Adrenal gland (tissue), 12 donors: Measurements from ENCODE around the gene BCAR3. TPM values are rescaled to one million over a fixed set of nuclear protein-coding genes. Genes with fewer than 3 reads are reported as not detected.

ENCODE experiments used
- DNase-seq, 7 donors: peaks; one replicate each; pipeline ENCODE4 v3.0.0-alpha.2; 2019 to 2020
- H3K27ac ChIP-seq, 5 donors: fragments of 200-600 bp; sonication (generic) in 4 of 5; 1 replicate in 3 of 5; 2 replicates in 2 of 5; pipeline versions ENCODE4 v1.5.1 to v1.8.0; 2016 to 2020; ENCODE audit warnings: mild to moderate bottlenecking in 1 of 5
- H3K27me3 ChIP-seq: fragments of 200-600 bp; 2 replicates; pipeline ENCODE4 v1.8.0; 2021
- H3K36me3 ChIP-seq, 2 donors: fragments of 200-600 bp; replicated peaks in 1 of 2; 1 replicate in 1 of 2; 2 replicates in 1 of 2; pipeline versions ENCODE4 v1.5.1 to v1.8.0; 2018 to 2022
- H3K4me1 ChIP-seq, 2 donors: fragments of 200-600 bp; replicated peaks in 1 of 2; 1 replicate in 1 of 2; 2 replicates in 1 of 2; pipeline versions ENCODE4 v1.5.1 to v1.8.0; 2018 to 2021
- H3K4me3 ChIP-seq, 4 donors: fragments of 200-600 bp; sonication (generic) in 3 of 4; one replicate each; pipeline ENCODE4 v1.5.1; 2016 to 2018
- H3K9me3 ChIP-seq, 3 donors: fragments of 200-600 bp; sonication (generic) in 1 of 3; replicated peaks in 1 of 3; 1 replicate in 2 of 3; 2 replicates in 1 of 3; pipeline versions ENCODE4 v1.5.1 to v1.8.0; 2016 to 2021
- CTCF ChIP-seq, 6 experiments: fragments of 450-650 bp in 4 of 6; fragments of 200-600 bp in 2 of 6; sonication (generic) in 1 of 6; IDR thresholded peaks; 1 replicate in 5 of 6; 2 replicates in 1 of 6; pipeline versions ENCODE4 v1.5.1 to v1.8.0; 2016 to 2021; ENCODE audit warnings: antibody characterized with exemption in 6 of 6, mild to moderate bottlenecking in 2 of 6, moderate library complexity in 1 of 6
- POLR2A ChIP-seq, 2 donors: fragments of 450-650 bp; IDR thresholded peaks; one replicate each; pipeline ENCODE4 v1.6.1; 2017; ENCODE audit warnings: antibody characterized with exemption in 2 of 2, mild to moderate bottlenecking in 2 of 2, moderate library complexity in 1 of 2
- WGBS, 4 donors: extraction: QIAGEN DNeasy Blood & Tissue Kit in 2 of 4; methylation state at CpG; one replicate each; pipeline versions ENCODE4 v1.1.5 to v1.1.7; 2013 to 2017; 5-methylcytosine and 5-hydroxymethylcytosine counted together
- intact Hi-C, 2 donors: fragments of 100-400 bp; cut with DNase I; formaldehyde crosslinking; loops; one replicate each; pipeline versions ENCODE4 v1.14.1 to v1.15.0; 2022 to 2023
- polyA plus RNA-seq, 3 donors: library from polyadenylated mRNA; stranded (reverse); fragments of 200-250 nt in 2 of 3; fragments of 350-450 nt in 1 of 3; fragmentation: Illumina TruSeq in 1 of 3; extraction: RNeasy Lipid Tissue Mini Kit (QIAGEN cat#74804) in 1 of 3; gene quantifications; one replicate each; pipeline ENCODE4 v1.2.3, GENCODE V29; 2013 to 2014
- total RNA-seq, 9 donors: library from RNA; depleted of rRNA in 4 of 9; stranded (reverse); fragments of >200 nt in 4 of 9; fragments of 120-200 nt in 1 of 9; fragmentation: NEBNext Ultra II Directional in 1 of 9; extraction: Animal tissue kit (Norgen Biotek cat#: 25700) in 1 of 9; gene quantifications; one replicate each; pipeline versions ENCODE4 v1.1.0 to v1.2.4, GENCODE V29; 2013 to 2023
- donor health status: healthy with polysubstance abuse.
- donor health status: Bipolar disorder and iron deficiency.
- donor health status: DM: yes; HTN: yes; CAD: no.
- donor health status: DM: no; HTN: no; CAD: no.
- donor health status: DM: no; HTN: no; CAD: no.
- donor health status: DM: yes; HTN: yes; CAD: no.

BCAR3 gene
- total and polyA plus RNA-seq, 12 donors, result 6.5 to 31.6 (median 23.9) TPM

GRCh38 chr1:93692451-93692861 is 10.8 kb upstream of the BCAR3 start:
- Histone ChIP-seq H3K27ac (no peak overlapping the region), H3K4me1 (peaks cover 0 to 24% of the 10 kb centered on the region in 2 donors), H3K36me3 (no peaks in the 10 kb centered on the region), H3K27me3 (no peaks in the 10 kb centered on the region), H3K4me3 (no peak overlapping the region), H3K9me3 (no peaks in the 10 kb centered on the region)
- WGBS, 4 donors, result 45 to 83% (median 74%) methylated on average over 2 of the region's 2 CpGs
- intact Hi-C loops, result no loop called here
- peak in 1 of 7 donors; percentile 2 for DNase-seq
- TF ChIP-seq CTCF (IDR thresholded peaks at IDR 0.05), result no peak
- TF ChIP-seq POLR2A (IDR thresholded peaks at IDR 0.05), result no peak

GRCh38 chr1:93692026-93692425 is 10.4 kb upstream of the BCAR3 start:
- 79 to 83% (median 80%) methylated on average over 4 of the region's 4 CpGs for WGBS, 4 donors
- H3K27ac ChIP-seq, result no peak overlapping the region
- intact Hi-C loops, result no loop called here

GRCh38 chr1:93690921-93691789 is 9.5 kb upstream of the BCAR3 start:
- peak in 2 of 7 donors; percentile 53 to 60 for DNase-seq

More at GRCh38 chr1:93692026-93692425, 10.4 kb upstream of the BCAR3 start:
- Histone ChIP-seq H3K9me3 (no peaks in the 10 kb centered on the region), H3K4me1 (peaks cover 0 to 24% of the 10 kb centered on the region in 2 donors), H3K4me3 (no peak overlapping the region), H3K27me3 (no peaks in the 10 kb centered on the region), H3K36me3 (no peaks in the 10 kb centered on the region)
- peak in 1 of 7 donors; percentile 45 for DNase-seq
- TF ChIP-seq POLR2A (IDR thresholded peaks at IDR 0.05) (no peak), CTCF (IDR thresholded peaks at IDR 0.05) (no peak)

GRCh38 chr1:93690341-93690740 is 8.7 kb upstream of the BCAR3 start:
- H3K4me3 ChIP-seq, result no peak overlapping the region
- H3K9me3 ChIP-seq, result no peaks in the 10 kb centered on the region
- no peak for DNase-seq
- H3K36me3 ChIP-seq, result no peaks in the 10 kb centered on the region
- intact Hi-C loops, result no loop called here
- no peak overlapping the region for H3K27ac ChIP-seq
- H3K4me1 ChIP-seq, result peaks cover 0 to 19% of the 10 kb centered on the region in 2 donors
- H3K27me3 ChIP-seq, result no peaks in the 10 kb centered on the region
- no peak for TF ChIP-seq POLR2A (IDR thresholded peaks at IDR 0.05)
- no peak for TF ChIP-seq CTCF (IDR thresholded peaks at IDR 0.05)

More at GRCh38 chr1:93690921-93691789, 9.5 kb upstream of the BCAR3 start:
- Histone ChIP-seq H3K9me3 (no peaks in the 10 kb centered on the region), H3K27me3 (no peaks in the 10 kb centered on the region), H3K36me3 (no peaks in the 10 kb centered on the region), H3K27ac (no peak overlapping the region), H3K4me3 (no peak overlapping the region), H3K4me1 (peaks cover 0 to 23% of the 10 kb centered on the region in 2 donors)
- no peak for TF ChIP-seq POLR2A (IDR thresholded peaks at IDR 0.05)
- no peak for TF ChIP-seq CTCF (IDR thresholded peaks at IDR 0.05)
- 50 to 69% (median 56%) methylated on average over 4 of the region's 4 CpGs for WGBS, 4 donors
- intact Hi-C loops, result no loop called here
